ENCODE results near the gene SF3B6.
"Not testable (repeated sequence)": the region's sequence is repeated elsewhere in the genome, so short reads cannot be mapped to it uniquely, and the experiment has no call there.

SF3B6 gene

DNA sequence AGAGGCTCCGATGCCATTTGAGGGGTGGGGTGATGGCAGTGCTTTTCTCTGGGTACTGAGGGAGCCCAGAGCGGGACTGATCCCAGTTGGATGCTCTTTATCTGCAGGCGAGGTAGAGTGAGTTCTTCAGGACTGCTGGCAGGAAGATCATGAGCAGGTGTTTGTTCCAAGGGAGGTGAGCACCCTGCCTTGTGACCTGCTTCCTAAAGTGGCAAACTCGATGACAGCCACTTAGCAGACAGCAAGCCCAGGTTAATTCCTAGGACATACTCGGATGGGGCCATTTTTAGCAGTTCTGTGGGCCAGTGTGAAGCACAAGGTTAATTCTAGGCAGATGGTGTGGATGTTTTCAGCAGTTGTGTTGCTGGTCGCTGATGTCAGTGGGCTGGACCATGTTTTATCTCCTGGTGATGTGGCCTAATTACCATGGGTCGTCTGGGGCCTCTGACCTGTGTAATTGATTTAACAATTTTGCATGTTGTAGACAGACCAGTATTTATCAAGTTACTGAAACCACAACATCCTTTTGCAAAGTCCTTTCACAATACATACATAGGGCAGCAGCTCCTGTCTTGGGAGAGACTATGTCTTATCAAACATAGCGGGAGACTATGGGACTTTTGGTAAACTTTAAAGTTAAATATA is 21.6 kb downstream of the SF3B6 start:
- DNase-seq (ENCODE audit: extremely low read depth in 1 of 2, low read depth in 1 of 2), result no peak

DNA sequence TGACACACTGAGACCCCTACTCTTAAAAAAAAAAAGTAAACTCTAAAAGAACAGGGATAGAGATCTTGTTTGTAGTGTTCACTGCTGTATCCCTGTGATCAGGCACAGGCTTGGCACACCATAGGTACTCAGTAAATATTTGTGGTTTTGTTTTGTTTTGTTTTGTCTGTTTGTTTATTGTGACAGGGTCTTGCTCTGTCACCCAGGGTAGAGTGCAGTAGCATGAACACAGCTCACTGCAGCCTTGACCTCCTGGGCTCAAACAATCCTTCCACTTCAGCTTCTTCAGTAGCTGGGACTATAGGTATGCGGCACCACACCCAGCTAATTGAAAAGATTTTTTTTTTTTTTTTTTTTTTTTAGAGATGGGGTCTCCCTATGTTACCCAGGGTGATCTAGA is 23.2 kb downstream of the SF3B6 start:
- no peak for DNase-seq (ENCODE audit: extremely low read depth in 1 of 2, low read depth in 1 of 2)

DNA sequence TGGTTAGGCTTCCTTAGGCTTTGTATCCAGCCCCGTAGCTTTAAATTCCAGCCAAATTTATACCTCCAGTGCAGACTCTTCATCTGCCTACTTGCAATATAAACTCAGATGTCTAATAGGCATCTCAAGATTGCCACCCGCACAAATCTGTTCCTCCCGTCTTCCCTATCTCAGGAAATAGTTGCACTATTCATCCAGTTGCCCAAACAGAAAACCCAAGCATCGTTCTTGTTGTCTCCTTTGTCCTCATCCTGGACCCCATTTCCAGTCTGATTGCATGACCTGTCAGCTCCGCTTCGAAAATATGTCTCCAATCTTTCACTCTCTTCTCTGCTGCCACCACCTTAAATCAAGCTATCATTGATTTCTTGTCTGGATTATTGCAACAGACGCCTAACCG is 24.3 kb downstream of the SF3B6 start:
- no peak for DNase-seq (ENCODE audit: extremely low read depth in 1 of 2, low read depth in 1 of 2)

DNA sequence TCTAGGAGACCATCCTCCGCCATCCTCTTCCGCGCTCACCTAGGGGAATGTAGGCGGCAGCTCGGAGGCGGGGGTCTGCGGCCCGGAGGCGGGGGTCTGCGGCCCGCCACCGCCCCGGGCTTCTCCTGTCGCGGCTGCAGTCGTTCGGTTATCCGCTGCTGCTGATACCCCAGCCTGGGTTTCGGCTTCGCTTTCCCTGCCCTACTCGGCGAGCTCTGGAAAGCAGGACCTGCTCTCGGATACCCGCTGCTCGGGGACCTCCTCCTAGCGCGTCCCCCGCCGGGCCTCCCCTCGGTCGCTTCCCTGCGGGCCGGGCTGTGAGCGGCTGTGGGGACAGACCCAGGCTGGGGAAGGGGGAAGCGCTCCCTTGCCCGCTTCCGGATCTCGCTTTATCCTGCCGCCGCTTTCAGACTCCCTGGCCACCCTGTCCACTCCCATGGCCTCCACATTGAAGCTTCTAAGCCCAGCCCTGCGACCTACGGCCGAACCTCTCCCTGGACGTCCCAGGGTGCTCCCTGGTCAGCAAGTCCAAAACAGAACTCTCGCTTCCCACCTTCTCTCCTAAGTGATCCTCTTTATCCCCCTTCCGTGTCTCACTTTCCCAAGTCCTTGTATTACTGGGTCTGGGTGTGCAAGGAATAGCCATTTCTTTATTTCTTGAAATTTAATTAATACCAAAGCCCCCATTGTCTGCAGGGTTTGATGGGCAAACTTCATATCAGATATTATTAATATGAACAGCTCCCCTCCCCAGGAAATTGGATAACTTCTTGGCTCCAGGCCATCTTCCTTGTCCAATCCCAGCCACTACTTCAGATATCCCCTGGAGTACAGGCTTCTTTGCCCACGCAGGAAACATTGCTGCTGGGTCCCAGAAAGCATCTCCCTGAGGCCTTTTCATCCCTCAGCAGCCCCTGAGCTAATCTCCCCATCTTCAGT is 25.8 kb downstream of the SF3B6 start:
- DNase-seq (ENCODE audit: extremely low read depth in 1 of 2, low read depth in 1 of 2), result no peak

DNA sequence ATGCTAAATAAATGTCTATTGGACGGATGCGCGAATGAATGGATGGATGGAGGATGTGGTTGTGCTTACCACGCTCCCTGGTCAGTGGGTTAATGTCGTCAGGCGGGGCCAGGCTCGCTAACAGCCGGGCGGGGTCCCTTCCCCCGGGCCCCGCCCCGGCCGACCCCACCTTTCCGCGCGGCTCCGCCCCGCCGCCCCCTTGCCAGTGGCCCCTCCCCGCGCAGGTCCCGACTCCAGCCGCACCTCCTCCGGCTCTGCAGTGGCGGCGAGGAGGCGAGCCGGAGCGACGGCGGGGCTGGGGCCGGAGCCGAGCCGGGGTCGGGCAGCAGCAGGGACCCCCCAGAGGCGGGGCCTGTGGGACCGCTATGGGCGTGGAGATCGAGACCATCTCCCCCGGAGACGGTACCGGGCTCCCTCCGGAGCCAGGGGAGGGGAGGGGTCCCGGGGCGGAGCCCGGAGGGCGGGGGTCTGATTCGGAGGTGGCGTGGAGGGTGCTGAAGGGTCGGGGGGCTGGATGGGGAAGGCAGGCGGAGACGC is 26.6 kb downstream of the SF3B6 start, which contains the start of gene FKBP1B:
FKBP1B (plus strand) TSS at position 257 of the 537 bp plus-strand sequence; CDS start at position 366, 109 bp downstream.
- DNase-seq (ENCODE audit: extremely low read depth in 1 of 2, low read depth in 1 of 2), result peak; percentile 47 to 49

DNA sequence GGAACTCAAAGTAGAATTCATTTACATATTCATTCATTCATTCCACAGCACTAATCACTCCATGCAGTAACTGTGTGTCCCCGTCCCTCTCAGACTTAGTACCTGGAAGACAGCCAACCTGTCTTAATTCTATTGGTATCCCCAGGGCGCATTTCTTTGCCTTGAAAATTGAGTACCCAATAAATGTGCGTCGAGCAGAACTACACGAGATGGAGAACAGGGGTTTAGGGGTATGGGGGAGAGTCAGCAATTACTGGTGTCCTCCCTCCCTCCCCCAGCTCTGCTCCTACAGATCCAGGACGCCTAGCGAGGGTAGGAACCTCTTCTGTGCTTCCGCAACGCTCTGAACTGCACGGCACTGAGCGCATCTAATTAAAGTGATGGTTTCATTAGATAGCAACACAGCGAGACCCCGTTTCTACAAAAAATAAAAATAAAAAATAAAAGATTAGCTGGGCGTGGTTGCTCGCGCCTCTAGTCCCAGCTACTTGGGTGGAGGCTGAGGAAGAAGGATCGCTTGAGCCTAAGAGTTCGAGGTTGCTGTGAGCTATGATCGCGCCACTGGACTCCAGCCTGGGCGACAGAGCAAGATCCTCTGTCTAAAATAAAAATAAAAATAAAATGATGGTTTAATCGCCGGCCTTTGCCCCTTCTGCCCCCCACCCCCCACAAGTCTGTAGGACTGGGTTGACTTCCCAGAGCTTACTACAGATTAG is 27.2 kb downstream of the SF3B6 start:
- DNase-seq (ENCODE audit: extremely low read depth in 1 of 2, low read depth in 1 of 2), result no peak

DNA sequence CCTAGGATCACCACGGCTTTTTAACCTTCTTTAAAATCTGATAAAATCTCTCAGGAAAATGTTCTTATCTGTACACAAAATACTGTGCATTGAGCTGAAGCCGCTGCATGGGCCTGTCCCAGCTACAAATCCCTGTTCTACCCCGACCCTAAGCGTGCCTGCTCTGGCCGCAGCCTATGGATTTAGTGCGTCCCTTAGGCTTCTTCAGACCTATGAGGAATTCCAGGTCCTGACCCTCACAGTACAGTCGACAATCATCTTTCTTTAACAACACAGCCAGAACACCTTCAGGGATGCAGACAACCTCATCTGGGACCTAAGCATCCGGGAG is 28.5 kb downstream of the SF3B6 start:
- DNase-seq (ENCODE audit: extremely low read depth in 1 of 2, low read depth in 1 of 2), result no peak

DNA sequence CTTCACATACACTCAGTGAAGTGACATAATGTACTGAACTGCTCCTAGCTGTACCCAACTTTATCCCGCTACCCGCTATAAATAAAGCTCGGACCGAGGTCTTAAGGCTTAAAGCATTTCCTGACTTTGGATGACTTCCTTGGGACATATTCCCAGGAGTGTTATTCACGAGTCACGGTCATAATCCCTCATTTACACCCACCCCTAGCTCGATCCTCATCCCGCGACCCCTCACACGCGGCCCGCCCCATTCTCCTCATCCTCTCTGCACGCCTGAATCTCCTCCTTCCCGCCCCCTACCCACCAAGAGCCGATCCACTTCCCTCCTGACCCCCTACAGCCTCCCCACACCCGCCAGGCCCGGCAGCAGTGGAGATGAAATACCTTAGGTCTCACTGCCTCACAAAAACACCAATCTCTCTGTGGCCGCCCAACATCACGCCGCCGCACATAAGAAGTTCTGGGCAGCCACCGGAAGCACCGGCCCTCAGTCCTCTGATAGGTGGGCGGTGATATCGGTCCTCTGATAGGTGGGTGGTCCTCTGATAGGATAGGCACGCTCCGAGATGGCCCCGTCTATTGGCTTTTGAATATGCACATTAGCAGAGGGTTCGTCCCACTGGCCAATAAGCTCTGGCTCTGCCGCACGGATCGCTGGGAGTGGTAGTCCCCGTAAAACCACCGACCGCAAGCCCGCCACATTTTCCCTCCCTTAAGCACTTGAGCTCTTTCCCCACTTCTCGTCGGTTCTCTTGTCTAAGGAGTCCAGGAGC is 29.0 kb downstream of the SF3B6 start, which contains the start of gene WDCP:
WDCP (minus strand) TSS at position 462 of the 773 bp plus-strand sequence. CDS start 7,897 bp downstream, outside the sequence.
- DNase-seq (ENCODE audit: extremely low read depth in 1 of 2, low read depth in 1 of 2), result peak; percentile 82 to 97

DNA sequence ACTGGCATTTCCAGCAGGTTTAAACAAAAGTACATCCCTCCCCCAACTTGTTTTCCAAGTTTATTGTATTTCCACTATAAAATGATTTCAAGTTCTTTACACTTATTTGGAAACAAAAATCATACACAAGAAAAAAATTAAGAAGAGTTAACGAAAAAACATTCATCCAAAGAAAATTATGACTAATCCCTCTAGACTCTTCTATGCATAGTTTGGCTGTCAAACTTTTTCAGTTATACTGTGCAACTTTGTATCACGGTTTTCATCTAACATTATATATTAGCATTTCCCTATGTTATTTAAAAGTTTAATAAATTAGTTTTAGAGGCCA is 29.6 kb downstream of the SF3B6 start:
- no peak for DNase-seq (ENCODE audit: extremely low read depth in 1 of 2, low read depth in 1 of 2)

DNA sequence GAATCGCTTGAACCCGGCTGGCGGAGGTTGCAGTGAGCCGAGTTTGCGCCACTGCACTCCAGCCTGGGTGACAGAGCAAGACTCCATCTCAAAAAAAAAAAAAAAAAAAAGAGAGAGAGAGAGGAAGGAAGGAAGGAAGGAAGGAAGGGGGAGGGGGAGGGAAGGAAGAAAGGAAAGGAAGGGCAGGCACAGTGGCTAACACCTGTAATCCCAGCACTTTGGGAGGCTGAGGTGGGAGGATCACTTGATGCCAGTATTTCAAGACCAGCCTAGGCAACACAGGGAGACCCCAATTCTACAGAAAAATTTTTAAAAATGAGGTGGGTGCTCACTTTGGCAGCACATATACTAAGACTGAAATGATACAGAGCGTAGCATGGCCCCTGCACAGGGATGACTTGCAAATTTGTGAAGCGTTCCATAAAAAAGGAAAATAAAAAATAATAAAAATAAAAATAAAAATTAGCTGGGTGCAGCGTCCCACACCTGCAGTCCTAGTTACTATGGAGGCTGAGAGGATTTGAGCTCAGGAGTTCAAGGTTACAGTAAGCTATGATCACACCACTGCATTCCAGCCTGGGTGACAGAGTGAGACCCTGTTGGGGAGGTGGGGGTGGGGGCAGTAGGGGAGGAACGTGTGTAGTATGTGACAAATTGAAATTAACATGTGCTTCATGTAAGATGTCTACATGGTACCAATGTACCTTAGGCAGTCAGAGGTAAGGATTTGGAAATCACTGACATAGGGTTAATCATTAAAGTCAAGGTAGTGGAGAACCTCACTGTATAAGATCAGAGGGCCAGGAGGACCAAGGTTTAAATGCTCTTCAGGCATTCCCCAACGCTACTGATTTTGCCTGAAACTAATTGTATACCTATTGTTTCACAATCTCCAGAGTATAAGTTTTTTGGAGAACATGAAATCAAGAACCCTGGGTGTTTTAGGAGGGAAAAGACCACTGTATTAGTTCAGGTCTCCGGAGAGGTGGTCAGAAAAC is 30.3 kb downstream of the SF3B6 start:
- no peak for DNase-seq (ENCODE audit: extremely low read depth in 1 of 2, low read depth in 1 of 2)

DNA sequence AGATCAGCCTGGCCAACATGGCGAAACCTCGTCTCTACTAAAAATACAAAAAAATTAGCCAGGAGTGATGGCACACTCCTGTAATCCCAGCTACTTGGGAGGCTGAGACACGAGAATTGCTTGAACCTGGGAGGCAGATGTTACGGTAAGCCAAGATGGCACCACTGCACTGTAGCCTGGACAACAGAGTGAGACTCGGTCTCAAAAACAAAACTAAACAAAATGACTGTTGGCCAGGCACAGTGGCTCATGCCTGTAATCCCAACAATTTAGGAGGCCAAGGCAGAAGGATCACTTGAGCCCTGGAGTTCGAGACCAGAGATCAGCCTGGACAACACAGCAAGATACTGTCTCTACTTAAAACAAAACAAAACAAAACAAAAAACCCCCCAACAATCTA is 33.0 kb downstream of the SF3B6 start:
- not testable (repeated sequence) for DNase-seq (ENCODE audit: extremely low read depth in 1 of 2, low read depth in 1 of 2)

DNA sequence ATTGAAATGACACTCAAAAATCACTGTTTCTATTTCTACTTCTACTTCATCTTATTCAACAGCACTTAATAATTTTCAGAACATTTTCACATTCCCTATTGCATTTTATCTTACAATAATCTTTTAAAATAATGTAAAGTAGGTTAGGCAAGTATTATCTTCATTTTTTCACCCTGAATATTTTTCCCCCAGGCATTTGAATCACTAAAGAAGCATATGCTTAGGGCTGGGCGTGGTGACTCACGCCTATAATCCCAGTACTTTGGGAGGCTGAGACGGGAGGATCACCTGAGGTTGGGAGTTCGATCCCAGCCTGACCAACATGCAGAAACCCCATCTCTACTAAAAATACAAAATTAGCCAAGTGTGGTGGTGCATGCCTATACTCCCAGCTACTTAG is 35.6 kb downstream of the SF3B6 start:
- DNase-seq (ENCODE audit: extremely low read depth in 1 of 2, low read depth in 1 of 2), result no peak

DNA sequence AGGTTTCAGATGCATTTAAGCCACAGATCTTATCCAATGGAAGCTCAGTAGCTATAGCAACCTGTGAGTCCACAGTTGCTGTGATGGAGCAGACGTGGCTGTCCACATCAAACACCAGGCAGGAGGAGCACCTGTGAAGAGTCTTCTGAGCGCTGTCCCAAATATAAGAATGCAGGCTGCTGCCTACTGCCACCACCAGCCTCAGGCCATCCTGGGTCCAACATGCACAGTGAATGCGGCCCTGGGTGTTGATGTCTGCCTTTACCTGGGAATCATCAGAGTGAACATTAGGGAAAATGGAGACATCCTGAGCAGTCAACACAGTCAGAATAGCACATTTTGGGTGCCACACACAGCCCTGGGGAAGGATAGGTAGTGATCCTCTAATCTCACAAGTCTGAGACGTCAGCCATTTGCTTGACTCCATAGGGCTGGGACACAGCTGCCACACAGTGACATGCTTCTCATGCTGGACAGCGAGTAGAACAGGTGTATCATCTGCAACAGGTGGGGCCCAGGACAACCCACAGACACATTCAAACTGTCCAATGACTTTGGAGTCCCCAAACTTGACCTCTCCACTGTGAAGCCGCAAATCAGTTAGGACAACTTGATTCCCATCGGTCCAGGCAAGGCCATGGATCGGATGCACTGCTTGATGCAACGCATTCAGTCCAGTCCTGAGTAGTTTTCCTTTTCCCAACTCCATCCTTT is 37.2 kb downstream of the SF3B6 start:
- DNase-seq (ENCODE audit: extremely low read depth in 1 of 2, low read depth in 1 of 2), result no peak

DNA sequence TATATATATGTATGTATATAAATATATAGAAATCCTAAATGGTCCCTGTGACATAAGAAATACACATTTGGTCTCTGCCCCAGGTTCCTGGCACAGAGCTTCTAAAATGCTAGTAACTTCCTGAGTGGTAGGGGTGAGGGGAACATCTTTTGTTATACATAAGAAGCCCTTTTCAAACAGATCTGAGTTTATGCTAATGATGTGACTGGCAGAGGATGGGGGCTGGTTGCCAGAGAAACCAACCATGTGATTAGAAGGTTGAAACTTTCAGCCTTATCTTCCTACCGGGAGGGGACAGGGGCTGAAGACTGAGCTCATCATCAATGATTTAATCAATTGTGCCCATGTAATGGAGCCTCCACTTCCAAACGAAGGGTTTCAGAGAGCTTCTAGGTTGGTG is 49.9 kb downstream of the SF3B6 start:
- no peak for DNase-seq (ENCODE audit: extremely low read depth in 1 of 2, low read depth in 1 of 2)

DNA sequence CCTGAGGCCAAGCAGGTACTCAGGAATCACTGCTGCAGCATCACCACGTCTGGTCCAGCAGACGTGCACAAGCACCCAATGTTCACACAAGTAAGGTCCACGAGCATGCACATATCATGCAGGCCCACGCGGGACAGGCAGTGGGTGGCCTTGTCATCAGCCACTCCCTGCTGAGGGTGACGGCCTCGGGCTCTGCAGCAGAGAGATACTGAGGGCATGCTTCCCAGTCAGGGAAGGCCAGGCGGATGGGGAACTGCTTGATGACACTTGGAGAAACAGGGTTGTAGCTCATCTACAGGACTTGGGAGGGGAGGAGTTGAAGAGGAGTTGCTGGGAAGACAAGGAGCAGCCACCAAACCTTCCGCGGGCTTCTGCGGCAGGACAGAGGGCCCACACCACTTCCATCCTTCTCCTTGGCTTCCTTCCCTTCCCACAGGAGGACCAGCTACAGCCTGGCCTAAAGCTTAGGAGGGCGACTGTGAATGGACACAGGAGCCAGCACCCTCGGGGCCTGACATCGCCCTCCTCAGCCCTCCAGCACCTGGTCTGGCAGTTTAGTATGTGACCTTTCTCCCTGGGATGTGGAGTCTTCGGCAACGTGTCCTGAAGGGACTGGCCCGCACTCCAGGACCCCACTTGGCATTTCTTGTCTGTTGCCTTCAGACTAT is 51.0 kb downstream of the SF3B6 start:
- no peak for DNase-seq (ENCODE audit: extremely low read depth in 1 of 2, low read depth in 1 of 2)

DNA sequence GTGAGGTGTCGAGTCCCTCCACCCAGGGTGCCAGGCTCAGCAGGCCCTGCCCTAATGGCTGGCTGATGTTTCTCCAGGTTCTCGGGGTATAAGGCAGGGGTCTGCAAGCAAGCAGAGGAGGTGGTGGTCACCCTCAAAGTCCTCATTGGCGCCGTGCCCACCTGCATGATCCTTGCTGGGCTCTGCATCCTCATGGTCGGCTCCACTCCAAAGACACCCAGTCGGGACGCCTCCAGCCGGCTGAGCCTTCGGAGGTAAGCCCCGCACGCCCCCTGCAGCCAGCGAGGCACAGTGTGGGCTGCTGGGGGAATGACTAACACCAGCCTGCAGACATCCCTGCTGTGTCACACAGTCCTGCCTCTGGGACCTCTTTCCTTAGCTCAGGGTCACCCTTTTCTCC is 52.1 kb downstream of the SF3B6 start:
- DNase-seq (ENCODE audit: extremely low read depth in 1 of 2, low read depth in 1 of 2), result no peak

DNA sequence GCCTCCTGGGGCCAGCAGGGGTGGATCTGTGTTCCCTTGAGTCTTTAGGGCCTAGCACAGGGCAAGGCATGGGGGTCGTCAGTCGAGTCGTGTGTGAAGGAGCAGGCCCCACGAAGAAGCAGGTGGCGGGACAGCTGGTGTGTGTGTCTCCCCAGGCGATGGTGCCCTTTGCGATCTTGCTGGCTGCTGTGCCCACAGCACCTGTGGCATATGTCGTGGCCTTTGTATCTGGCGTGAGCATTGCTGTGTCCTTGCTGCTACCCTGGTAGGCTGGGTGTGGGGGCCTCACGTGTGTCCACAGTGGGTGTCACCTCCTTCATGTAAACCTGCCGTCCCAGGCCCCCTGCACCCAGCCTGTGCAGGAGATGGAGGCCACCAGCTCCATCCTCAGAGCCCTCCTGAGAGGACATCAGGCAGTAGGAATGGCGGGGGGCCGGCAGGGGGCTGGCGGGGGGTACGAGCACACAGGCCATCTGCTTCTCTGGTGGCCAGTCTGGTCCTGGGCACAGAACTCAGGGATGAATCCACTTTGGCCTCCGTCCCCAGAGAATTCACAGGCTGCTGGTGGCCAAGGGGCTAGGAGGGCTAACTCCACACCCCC is 53.1 kb downstream of the SF3B6 start:
- no peak for DNase-seq (ENCODE audit: extremely low read depth in 1 of 2, low read depth in 1 of 2)

Measured in stimulated activated CD8-positive, alpha-beta memory T cell treated with anti-CD3 and anti-CD28 coated beads, Interleukin-7, amount 100 ng/mL, for 48 hours (primary cell).